ENCODE results near the gene COPRS. TPM values are rescaled to one million over a fixed set of nuclear protein-coding genes. Genes with fewer than 3 reads are reported as not detected.

The COPRS gene
- total RNA-seq, 1 donor from 2014 or later, result 35.4 TPM

GRCh38 chr17:31803494-31804213 is 55.4 kb downstream of the COPRS start:
- Histone ChIP-seq H3K27ac (no peak overlapping the region), H3K36me3 (no peaks in the 10 kb centered on the region), H3K4me1 (no peaks in the 10 kb centered on the region), H3K27me3 (no peaks in the 10 kb centered on the region), H3K4me3 (no peak overlapping the region), H3K9me3 (no peaks in the 10 kb centered on the region)
- DNase-seq (ENCODE audit: extremely low spot score in 2 of 2), result no peak
- intact Hi-C loops (cut with DNase I), result no loop called here
- no peak for TF ChIP-seq CTCF (IDR thresholded peaks at IDR 0.05)
- no peak for TF ChIP-seq POLR2AphosphoS5 (IDR thresholded peaks at IDR 0.05; ENCODE audit: insufficient read depth in 1 of 2, low read depth in 1 of 2)
- TF ChIP-seq POLR2A (IDR thresholded peaks at IDR 0.05), result no peak

DNA sequence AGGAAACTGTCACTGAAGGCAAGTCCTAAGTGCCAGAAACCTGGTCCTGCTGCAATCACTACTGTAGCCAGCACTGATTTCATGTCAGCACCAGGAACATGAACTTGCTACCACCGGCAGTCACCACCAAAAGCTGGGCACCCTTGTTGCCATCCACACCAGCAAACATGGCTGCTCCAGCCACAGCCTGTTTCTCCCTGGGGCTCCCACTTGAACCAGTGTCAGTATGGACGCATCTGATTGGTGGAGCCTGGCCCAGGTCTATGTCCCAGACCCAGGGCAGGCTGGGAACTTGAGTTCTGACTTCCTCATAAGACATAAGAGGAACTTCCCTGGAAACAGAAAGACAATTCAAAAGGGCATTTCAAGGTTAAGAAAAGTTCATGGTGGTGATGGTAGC is 56.5 kb downstream of the COPRS start:
- DNase-seq (ENCODE audit: extremely low spot score in 2 of 2), result no peak
- no peaks in the 10 kb centered on the region for H3K9me3 ChIP-seq
- TF ChIP-seq POLR2AphosphoS5 (IDR thresholded peaks at IDR 0.05; ENCODE audit: insufficient read depth in 1 of 2, low read depth in 1 of 2) (no peak), POLR2A (IDR thresholded peaks at IDR 0.05) (no peak), CTCF (IDR thresholded peaks at IDR 0.05) (no peak)
- no peaks in the 10 kb centered on the region for H3K36me3 ChIP-seq
- no peak overlapping the region for H3K4me3 ChIP-seq
- H3K27me3 ChIP-seq, result no peaks in the 10 kb centered on the region
- H3K4me1 ChIP-seq, result no peaks in the 10 kb centered on the region
- no peak overlapping the region for H3K27ac ChIP-seq
- intact Hi-C loops (cut with DNase I), result no loop called here

Other genes with a start within 250 kb of the COPRS start
- 28.5 TPM for gene UTP6, start 42.5 kb upstream of the COPRS start, total RNA-seq
- gene SUZ12, start 77.8 kb upstream of the COPRS start, total RNA-seq, result 14.7 TPM
- 33.6 TPM for gene LRRC37B, start 148.1 kb upstream of the COPRS start, total RNA-seq

All from vagina (tissue), 2 donors.